HG03095 (cell line): ENCODE measurements around the gene SOWAHA.

Source experiments
- ATAC-seq: cut with Tn5 transposase; IDR thresholded peaks from one replicate; pipeline ENCODE4 v1.9.1; 2021; ENCODE audit warnings: moderate library complexity; ENCODE audit not compliant: unreplicated experiment

Gene SOWAHA

DNA sequence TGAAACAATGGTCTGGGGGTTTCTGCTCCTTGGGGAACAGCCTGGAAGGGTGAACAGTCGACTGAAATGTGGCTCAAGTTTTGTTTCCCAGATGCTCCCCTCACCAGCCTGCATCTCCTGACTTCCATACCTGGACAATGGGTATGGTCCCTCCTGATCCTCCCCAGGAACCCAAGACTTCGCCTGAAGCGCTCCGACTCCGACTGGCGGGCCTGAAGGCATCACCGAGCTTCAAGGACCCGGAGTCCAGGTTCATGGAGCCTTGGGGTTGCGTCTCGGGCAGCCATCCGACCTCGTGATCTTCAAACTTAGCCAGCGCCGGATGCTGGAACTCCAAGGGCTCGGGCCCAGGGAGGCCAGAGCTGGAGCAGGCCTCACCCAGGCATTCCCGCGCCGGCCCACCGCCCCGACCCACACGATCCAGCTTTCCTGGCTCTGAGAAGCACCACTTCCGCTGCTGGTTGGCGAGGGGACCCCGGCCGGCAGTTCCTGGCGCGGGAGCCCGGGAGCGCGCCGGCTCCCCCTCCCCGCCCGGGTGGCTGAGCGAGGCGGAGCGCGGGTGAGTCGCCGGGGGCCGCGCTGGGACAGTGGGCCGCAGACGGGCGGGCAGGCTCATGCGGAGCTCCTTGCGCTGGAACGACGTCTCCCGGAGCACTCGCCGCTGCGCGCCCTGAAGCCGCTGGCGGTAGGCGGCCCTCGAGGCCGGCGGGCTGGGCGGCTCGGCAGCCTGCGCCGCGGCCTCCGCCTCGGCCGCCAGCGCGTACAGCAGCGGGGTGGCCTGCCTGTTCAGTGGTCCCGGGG, 12.1 kb downstream of the SOWAHA start:
- ATAC-seq, result no peak

DNA sequence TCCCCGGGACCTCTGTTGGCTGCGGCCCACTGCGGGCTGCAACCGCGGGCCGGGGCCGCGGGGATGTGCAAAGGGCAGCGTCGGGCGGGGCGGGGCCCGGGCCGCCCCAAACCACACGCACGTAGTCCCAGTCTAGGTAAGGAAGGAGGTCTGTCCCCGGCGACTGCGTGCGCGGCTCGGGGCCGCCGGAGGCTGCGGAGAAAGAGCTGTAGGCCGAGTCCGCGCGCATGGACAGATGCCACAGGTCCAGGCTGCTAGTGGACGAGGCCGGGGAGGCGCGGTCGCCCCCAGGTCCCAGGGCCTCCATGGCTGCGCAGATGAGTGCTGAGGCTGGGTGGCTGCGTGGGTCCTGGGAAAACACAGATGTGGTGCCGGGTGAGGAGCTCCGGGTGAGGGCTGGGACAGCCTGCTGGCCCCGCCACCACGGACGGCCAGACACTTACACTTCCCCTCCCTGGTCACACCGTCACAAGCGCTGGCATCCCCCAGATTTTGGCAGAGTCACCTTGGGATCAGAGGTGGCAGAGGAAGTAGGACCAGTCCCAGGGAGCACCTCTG, 12.8 kb downstream of the SOWAHA start:
- no peak for ATAC-seq

DNA sequence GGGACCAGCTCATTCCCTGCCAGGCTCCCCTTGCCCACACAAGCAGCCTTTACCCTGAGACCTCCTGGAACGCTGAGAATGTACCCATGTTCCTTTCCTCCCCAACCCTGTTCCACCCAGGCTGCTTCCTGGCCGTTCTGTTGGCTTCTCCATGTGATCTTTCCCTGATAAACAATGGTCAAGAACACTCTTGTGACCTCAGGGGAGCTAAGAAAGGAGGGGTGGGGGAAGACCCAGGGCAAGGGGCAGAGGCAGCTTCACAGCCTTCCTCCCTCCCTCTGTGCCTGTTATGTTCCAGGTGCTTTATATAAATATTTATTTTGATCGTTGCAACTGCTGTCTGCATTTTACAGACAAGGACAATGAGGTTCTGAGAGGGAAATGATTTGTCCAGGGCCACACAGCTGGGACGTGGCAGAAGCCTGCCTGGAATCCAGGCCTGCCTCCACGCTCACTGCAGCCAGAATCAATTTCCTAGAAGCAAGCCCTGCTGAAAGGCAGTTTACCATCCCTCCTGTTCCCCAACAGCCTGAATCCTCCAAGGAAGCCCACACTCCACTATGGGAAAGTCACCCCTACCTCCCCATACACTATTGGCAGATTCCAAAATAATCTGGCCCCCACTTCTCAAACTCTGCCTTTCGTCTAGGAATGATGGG, 13.5 kb downstream of the SOWAHA start:
- ATAC-seq, result no peak

DNA sequence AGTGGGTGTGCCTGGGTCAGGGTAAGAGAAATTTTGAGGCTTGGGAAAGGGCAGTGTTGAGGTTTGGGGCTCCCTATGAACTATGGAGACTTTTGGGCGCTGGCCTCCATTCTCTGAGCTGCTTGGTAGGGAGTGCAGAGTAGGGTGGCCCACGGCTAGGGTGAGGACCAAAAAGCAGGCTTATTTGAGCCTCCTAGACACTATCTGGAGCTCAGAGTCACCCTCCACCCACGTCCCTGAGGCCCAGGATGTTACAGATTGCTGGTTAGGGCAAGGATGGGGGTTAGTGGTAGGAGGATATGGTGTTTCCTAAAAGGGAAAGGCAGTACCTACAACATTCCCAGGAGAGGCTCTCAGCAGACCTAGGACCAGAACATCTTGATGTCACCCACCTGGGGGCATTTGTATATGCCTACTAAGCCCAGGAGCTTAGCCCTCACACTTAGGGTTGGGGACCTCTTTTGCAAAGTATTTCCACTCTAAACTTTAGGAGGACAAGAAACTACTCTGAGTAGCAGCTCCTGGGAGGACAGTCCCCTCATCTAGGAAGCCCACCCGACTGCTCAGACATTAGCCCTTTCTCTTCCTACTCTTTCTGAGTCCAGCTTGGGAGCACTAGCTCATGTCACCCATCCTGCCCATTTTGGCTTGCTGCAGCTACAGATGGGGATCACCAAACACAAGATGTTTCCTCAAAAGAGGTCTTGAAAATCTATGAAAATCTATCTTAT, 15.0 kb downstream of the SOWAHA start:
- no peak for ATAC-seq

DNA sequence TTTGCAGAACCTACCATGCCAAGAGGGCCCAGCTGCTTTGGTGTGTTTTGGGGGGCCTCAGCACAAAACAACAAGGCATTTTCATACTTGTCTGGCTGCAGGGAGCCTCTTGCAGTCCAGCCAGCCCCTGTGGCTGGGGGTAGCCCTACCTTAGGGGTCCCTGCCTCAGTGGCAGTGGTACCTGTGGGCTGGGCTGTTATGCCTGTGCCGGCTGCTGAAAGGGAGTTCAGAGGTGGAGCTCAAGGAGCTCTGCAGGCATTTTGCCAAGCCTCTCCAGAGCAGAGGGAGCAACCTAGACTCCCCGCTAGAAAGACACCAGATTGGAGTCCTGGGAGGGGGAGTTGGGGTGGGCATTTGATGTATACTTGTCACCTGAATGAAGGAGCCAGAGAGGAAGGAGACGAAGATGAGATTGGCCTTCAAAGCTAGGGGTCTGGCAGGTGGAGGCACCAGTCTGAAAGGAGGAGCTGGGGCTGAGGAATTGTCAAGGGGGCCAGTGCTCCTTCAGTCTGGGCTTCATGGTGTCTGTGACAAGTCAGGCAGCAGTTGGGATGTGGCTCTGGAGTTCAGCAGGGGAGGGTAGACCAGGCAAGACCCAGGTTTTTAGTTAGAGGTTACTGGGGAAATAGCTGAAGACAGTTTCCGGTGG, 15.9 kb downstream of the SOWAHA start:
- no peak for ATAC-seq

DNA sequence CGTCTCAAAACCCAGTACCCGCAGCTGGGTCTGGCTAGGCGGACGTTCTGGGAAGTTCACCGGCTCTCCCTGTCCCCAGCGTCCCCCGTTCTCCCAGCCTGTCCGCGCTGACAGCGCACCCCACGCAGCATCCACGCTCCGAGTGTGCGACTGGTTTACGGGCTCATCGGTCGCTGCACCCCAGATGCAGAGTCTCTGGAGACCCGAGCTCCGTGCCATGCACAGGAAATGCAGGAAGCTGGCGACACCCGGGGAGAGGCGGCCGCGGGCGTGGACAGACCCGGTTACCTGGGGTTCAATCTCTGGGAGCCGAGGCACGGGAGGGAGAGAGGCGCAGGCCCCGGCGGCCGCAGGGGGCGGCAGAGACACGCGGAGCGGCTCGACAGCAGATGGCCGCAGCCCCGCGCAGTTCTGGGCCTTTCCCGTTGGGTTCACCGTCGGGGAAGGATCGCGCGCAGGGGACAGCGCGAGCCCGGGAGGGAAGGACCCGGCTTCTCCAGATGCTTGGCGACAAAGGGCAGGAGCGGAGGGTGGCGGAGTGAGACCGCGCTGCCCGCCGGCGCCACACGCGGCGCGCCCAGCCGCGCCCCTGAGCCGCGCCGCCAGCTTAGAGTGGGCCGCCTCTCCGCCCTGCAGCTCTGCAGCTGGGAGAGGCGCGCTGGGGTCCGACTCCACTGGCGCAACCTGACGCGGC, 16.8 kb downstream of the SOWAHA start:
- ATAC-seq, result peak; percentile 77

DNA sequence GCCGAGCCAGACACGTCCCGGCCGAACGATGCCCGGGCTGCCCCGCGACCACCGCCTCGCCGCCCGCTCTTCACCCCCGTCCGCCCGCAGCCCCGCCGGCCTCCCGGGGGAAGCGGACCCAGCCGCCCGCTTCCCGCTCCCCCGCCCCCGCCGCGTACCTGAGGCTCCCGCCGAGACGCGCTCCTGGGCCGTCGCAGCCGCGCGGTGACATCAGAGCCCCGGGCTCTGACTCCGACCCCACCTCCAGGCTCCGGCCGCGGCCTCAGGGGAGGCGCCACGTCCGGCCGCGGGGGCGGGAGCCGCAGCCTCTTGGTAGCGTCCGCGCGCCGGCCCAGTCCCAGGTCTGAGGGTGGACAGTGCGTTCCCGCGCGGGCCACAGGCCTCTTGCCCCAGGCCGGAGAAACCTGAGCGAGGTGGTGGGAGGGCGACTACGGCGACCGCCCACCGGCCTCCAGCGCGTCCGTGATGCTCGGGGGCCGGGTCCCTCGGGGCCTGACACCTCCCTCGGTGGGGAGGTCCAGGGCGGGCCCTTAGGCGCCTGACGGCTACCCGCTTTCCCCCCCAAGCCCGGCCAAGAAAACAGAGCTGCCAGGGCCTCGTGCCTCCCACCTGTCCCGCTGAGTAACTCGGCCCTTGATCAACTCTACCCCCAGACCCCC, 17.5 kb downstream of the SOWAHA start, which contains the start of gene SHROOM1:
Gene SHROOM1, minus strand, starts transcription at position 212 of the 659 bp plus-strand sequence. CDS start 4,507 bp downstream, outside the sequence.
- peak; percentile 72 for ATAC-seq

DNA sequence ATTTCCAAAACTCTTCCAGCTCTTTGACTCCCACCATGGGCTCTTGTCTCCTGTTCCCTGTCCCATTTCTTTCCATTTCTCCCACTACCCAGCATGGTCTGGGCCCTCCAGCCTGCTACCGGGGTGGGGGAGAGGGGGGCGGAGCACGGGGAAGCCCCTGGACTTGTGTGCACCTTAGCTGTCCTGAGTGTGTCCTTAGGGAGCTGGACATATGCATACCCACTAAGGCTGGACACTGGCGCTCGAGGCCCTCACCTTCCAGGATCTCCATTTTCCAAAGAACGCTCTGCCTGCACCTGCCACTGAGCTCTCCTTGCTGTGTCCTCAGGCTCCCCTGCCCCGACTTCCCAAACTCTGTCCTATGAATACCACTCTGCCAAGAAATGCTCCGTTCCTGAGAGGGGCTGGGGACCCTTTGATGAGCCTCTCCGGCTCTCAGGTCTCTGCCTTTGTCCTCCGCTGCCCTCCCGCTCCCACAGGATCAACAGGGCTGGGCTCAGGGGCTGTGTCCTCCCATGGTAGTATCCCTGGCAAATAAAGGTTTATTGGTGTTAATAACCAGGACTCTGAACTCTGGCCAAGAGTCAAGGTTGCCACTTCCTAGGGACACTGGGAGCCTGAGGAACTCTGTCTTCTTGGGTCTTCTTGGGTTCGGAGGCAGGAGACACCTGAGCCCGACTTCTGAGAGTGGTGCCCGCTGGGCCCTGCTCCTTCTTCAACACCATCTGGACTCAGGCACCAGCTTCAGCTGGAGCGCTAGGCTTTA, 18.2 kb downstream of the SOWAHA start:
- ATAC-seq, result no peak

DNA sequence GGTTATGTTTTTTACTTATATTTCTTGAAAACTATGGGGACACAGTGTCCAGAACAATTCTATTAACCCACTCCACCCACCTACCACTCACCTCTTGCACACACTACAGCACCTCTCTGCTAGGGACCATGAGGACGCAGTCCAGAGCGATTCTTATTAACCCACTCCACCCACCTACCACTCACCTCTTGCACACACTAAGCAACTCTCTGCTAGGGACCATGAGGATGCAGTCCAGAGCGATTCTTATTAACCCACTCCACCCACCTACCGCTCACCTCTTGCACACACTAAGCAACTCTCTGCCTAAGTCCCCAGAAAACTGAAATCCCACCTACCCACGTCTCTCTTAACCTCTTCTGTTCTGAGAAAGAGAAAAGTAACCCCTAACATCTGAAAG, 19.5 kb downstream of the SOWAHA start:
- no peak for ATAC-seq

DNA sequence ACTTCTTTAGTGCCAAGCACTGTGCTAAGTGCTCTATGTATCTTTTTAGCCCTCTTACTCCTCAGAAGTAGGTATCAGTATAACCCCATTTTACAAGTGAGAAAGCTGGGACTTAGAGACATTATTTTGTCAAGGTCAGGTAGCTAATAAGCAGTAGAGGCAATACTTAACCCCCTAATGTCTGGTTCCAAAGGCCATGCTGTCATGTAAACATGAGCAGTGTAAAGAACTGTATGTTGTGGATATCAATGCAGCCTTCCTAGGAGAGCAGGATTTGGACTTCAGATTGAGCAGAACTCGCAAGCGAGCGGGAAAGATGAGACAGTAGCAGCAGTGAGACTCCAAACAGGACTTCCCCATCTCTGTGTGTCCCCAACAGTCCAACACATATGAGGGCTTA, 21.0 kb downstream of the SOWAHA start:
- no peak for ATAC-seq

DNA sequence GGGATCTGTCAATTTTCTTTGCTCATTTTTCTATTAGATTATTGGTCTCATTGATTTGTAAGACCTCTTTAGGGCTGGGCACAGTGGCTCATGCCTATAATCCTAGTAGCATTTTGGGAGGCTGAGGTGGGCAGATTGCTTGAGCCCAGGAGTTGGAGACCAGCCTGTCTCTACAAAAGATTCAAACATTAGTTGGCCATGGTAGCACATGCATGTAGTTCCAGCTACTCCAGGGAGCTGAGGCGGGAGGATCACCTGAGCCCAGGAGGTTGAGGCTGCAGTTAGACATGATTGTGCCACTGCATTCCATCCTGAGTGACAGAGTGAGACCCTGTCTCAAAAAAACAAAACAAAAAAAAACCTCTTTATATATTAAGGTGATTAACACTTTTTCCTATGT, 23.8 kb downstream of the SOWAHA start:
- ATAC-seq, result no peak

DNA sequence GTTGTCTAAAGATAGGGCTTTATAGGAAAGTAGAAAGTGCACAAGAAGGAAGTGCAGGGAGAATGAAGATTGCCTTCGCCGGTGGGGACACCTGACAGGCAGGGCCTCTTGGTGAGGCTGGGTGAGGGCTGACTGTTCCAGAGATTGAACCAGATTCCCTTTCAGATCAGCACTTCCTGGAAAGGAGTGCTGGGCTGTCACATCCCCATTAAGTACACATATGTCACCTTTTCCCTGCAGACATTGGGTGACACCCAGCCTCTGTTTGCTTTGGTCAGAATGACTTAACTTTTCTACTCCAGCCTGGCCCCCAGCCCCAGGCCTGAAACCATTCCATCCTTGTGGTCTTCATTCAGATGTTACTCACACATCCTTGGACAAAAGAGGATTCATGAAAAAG, 24.8 kb downstream of the SOWAHA start:
- ATAC-seq, result no peak

DNA sequence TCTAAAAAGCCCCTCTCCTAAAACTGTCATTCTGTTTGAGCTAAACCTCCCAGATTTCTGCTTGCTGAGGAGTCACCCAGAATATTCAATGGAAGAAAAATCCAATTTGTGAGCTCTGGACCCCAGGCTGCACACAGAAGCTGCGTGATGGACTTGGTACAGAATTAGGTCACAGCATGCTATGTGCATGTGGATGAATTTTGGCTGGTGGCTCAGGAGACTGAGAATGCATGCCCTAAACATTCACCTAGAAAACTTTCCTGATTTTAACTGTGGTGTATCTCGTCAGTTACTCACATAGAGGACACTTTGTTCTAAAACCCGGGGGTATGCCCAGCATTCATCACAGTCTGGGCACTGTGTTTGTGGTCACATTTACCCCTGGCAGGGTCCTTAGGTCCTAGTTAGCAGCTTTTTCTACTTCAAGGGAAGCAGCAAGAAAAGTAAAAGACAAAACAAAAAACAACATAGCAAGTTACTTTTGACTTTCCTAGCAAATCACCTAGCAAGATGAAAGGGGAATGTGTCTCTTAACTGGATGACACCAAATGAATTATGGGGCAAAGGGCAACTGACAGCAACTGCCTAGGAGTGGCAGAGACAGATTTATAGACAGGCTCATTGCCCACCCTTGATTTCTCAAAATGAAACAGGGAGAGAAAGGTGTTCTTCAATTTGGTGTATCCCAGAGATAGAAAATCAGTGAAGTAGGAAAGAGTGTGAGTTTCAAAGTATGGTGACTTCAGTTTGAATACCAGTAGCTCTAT, 25.6 kb downstream of the SOWAHA start:
- no peak for ATAC-seq

DNA sequence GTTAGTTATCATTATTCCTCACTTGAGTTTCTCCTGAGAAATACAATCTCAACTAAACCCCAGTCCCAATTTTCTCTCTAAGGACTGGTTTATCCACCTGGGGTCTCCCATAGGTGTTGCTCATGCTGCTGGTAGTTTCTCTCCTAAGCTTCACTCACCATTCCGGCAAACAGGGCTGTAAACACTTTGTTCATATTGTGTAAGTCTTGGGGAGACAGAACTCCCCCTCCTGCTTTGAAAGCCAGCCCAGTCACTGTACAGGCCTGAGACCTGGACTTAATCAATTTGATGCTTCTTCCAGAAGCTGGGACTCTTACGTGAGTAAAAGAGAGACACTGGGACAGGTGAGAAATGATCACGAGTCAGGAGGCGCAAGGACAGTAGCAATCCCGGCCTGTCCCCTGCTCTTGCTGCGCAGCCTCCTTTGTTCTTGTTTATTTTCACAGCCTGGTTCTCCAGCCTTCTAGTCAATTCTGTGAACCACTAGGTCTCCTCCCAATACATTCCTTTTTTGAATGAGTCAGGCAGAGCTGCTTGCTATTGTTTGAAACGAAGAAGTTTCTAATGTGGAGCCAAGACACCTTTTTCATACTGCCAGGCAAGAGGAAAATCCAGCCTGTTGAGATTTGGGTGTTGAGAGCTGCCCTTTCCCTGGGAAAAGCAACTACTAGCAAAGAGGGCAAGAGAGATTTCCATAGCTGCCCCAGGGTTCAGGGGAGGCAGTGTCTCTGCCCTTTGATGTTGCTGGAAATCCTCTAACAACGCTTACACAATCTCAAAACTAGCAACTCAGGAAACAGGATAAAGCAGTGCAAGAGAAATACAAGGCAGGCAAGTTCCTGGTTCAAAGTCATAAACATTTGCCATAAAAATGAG, 26.6 kb downstream of the SOWAHA start:
- ATAC-seq, result no peak

DNA sequence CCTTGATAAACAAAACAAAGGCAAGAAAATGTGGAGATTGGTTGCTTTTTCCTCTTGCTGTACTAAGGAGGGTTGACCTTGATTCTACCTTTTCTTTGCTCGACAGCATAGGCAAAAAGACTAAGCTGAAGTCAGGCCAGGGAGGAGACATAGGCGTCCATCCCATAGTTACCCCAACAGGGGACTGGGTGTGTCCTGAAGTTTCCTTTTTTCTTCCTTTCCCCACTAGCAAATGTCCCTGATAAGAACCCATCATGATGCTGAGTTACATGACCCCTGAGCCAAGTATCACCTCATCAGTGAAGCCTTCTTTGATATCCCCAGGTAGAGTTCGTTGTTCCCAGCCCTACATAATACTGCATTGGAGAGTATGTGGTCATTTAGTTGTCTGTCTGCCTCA, 27.2 kb downstream of the SOWAHA start:
- ATAC-seq, result no peak

DNA sequence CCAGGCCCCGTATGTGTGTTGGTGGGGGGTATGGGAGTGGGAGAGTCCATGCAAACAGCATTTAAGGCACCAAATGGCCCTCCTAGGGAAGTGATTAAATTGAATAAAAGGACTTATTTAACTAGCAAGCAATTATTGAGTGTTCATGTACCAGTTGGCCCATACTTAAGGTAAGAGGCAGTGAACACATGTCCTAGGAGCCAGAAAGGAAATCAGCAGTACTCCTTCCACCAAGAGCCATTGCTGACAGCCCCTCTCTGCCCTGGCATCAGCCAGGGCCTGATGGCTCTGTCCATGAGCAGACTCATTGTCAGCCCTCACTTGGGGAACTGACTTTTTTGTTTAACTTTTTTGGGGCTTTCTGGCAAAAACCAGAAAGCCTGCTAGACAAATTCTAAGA, 27.8 kb downstream of the SOWAHA start:
- ATAC-seq, result no peak

DNA sequence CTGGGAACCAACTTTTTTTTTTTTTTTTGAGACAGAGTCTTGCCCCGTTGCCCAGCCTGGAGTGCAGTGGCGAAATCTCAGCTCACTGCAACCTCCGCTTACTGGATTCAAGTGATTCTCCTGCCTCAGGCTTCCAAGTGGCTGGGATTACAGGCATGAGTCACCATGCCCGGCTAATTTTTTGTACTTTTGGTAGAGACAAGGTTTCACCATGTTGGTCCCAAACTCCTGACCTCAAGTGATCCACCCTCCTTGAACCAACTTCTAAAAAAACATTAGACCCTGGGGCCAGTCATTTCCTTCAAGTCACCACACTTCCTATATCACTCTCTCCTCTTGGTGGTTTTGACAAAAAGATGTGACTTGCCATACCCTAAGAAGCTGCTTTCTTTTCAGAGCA, 28.2 kb downstream of the SOWAHA start:
- no peak for ATAC-seq
